ENCODE data around the gene BTBD3.

- no peak for TF ChIP-seq CTCF (IDR thresholded peaks at IDR 0.05; ENCODE audit: insufficient read depth, low read length, poor library complexity, severe bottlenecking)
- no peak for TF ChIP-seq EZH2phosphoT487 (conservative IDR thresholded peaks at IDR 0.05; ENCODE audit: low read length)
Observed at GRCh38 chr20:11943778-11944177, 26.1 kb downstream of the BTBD3 start.

All from SU-DHL-6 (cell line).